KOPT-K1 (cell line): Measurements from ENCODE around the gene NYAP1.
"Not testable (repeated sequence)": the region's sequence is repeated elsewhere in the genome, so short reads cannot be mapped to it uniquely, and the experiment has no call there.

Experiments used
- H3K27ac ChIP-seq: fragments of 200-600 bp; sonication (generic); 2 replicates; pipeline ENCODE4 v1.5.1; 2016; ENCODE audit warnings: antibody characterized with exemption, mild to moderate bottlenecking, low read depth, low read length; ENCODE audit not compliant: poor library complexity, severe bottlenecking
- H3K36me3 ChIP-seq: fragments of 200-600 bp; sonication (generic); 2 replicates; pipeline ENCODE4 v1.5.1; 2017; ENCODE audit warnings: antibody characterized with exemption, mild to moderate bottlenecking, low read length, moderate library complexity; ENCODE audit not compliant: insufficient read depth
- H3K9me3 ChIP-seq: fragments of 200-600 bp; sonication (generic); 2 replicates; pipeline ENCODE4 v1.5.1; 2017; ENCODE audit warnings: antibody characterized with exemption, low read length, mild to moderate bottlenecking; ENCODE audit not compliant: insufficient read depth, poor library complexity, severe bottlenecking

The NYAP1 gene

GRCh38 chr7:100447363-100447762 lies 36.4 kb upstream of the NYAP1 start:
- not testable (repeated sequence) for H3K9me3 ChIP-seq, H3K36me3 ChIP-seq, H3K27ac ChIP-seq

- no peaks in the 10 kb centered on the region for H3K36me3 ChIP-seq
- H3K27ac ChIP-seq: no peak overlapping the region
- no peaks in the 10 kb centered on the region for H3K9me3 ChIP-seq
These were observed 34.4 kb upstream of the NYAP1 start for GRCh38 chr7:100449190-100449795.

GRCh38 chr7:100452513-100452912 lies 31.2 kb upstream of the NYAP1 start:
- H3K9me3 ChIP-seq: no peaks in the 10 kb centered on the region
- H3K27ac ChIP-seq: no peak overlapping the region
- H3K36me3 ChIP-seq: no peaks in the 10 kb centered on the region

- H3K27ac ChIP-seq: peak overlapping the region; percentile 55
- not testable (repeated sequence) for H3K9me3 ChIP-seq, H3K36me3 ChIP-seq
These were observed 29.9 kb upstream of the NYAP1 start for GRCh38 chr7:100453854-100454253.

- peak overlapping the region; percentile 55 for H3K27ac ChIP-seq
- H3K36me3 ChIP-seq: no peaks in the 10 kb centered on the region; the same call in 1 of the 2 replicates
- no peaks in the 10 kb centered on the region for H3K9me3 ChIP-seq
These were observed 28.5 kb upstream of the NYAP1 start for GRCh38 chr7:100455206-100455605.

GRCh38 chr7:100456562-100456961 lies 27.2 kb upstream of the NYAP1 start:
- H3K36me3 ChIP-seq: peaks cover 14% of the 10 kb centered on the region
- no peaks in the 10 kb centered on the region for H3K9me3 ChIP-seq
- H3K27ac ChIP-seq: no peak overlapping the region

GRCh38 chr7:100457033-100457432 lies 26.7 kb upstream of the NYAP1 start:
- peaks cover 16% of the 10 kb centered on the region for H3K36me3 ChIP-seq
- no peak overlapping the region for H3K27ac ChIP-seq
- H3K9me3 ChIP-seq: no peaks in the 10 kb centered on the region

- Histone ChIP-seq H3K9me3 (no peaks in the 10 kb centered on the region), H3K27ac (no peak within 1 kb of the TSS), H3K36me3 (peaks cover 67% of the 10 kb centered on the region)
These were observed 19.5 kb upstream of the NYAP1 start, which contains the start of gene SPACDR for GRCh38 chr7:100464210-100464660. TSS of gene SPACDR (minus strand) at chr7:100464260. CDS start at chr7:100464025, 235 bp downstream.

- H3K9me3 ChIP-seq: no peaks in the 10 kb centered on the region
- H3K27ac ChIP-seq: no peak overlapping the region
- peaks cover 67% of the 10 kb centered on the region for H3K36me3 ChIP-seq
These were observed 18.9 kb upstream of the NYAP1 start for GRCh38 chr7:100464791-100465190.

GRCh38 chr7:100465299-100465698 lies 18.4 kb upstream of the NYAP1 start:
- Histone ChIP-seq H3K9me3 (no peaks in the 10 kb centered on the region), H3K27ac (no peak overlapping the region), H3K36me3 (peaks cover 71% of the 10 kb centered on the region)

- no peak overlapping the region for H3K27ac ChIP-seq
- peaks cover 71% of the 10 kb centered on the region for H3K36me3 ChIP-seq
- no peaks in the 10 kb centered on the region for H3K9me3 ChIP-seq
These were observed 17.9 kb upstream of the NYAP1 start for GRCh38 chr7:100465702-100466311.

- H3K9me3 ChIP-seq: no peaks in the 10 kb centered on the region
- no peak overlapping the region for H3K27ac ChIP-seq
These were observed 16.8 kb upstream of the NYAP1 start for GRCh38 chr7:100466653-100467605.

GRCh38 chr7:100467638-100468373 lies 15.9 kb upstream of the NYAP1 start:
- Histone ChIP-seq H3K36me3 (peaks cover 77% of the 10 kb centered on the region), H3K27ac (no peak overlapping the region), H3K9me3 (no peaks in the 10 kb centered on the region)

More at GRCh38 chr7:100466653-100467605, 16.8 kb upstream of the NYAP1 start:
- peaks cover 71% of the 10 kb centered on the region for H3K36me3 ChIP-seq

- H3K36me3 ChIP-seq: peaks cover 82% of the 10 kb centered on the region
- H3K9me3 ChIP-seq: no peaks in the 10 kb centered on the region
- H3K27ac ChIP-seq: no peak overlapping the region
These were observed 14.3 kb upstream of the NYAP1 start for GRCh38 chr7:100469227-100470044.
